ENCODE results near the gene FBXL14.

Gene FBXL14

GRCh38 chr12:1592444-1593173 is 1.8 kb downstream of the FBXL14 start:
- peak; percentile 80 for DNase-seq

GRCh38 chr12:1591543-1591942 is 2.8 kb downstream of the FBXL14 start:
- no peak for DNase-seq

GRCh38 chr12:1591034-1591433 is 3.3 kb downstream of the FBXL14 start:
- no peak for DNase-seq

- DNase-seq, result no peak
Observed at GRCh38 chr12:1590221-1590979, 4.0 kb downstream of the FBXL14 start.

- DNase-seq, result no peak
Observed at GRCh38 chr12:1588575-1588947, 5.8 kb downstream of the FBXL14 start.

GRCh38 chr12:1587927-1588574 is 6.3 kb downstream of the FBXL14 start:
- no peak for DNase-seq

GRCh38 chr12:1584326-1584725 is 10.1 kb downstream of the FBXL14 start:
- DNase-seq, result no peak

GRCh38 chr12:1583421-1584078 is 10.8 kb downstream of the FBXL14 start:
- DNase-seq, result peak; percentile 76

- no peak for DNase-seq
Observed at GRCh38 chr12:1582709-1583050, 11.7 kb downstream of the FBXL14 start.

GRCh38 chr12:1581973-1582708 is 12.2 kb downstream of the FBXL14 start:
- no peak for DNase-seq

GRCh38 chr12:1580526-1580925 is 13.9 kb downstream of the FBXL14 start:
- DNase-seq, result no peak

- DNase-seq, result no peak
Observed at GRCh38 chr12:1579651-1580435, 14.5 kb downstream of the FBXL14 start.

- no peak for DNase-seq
Observed at GRCh38 chr12:1576410-1577241, 17.8 kb downstream of the FBXL14 start.

GRCh38 chr12:1575408-1576401 is 18.7 kb downstream of the FBXL14 start:
- no peak for DNase-seq

GRCh38 chr12:1574865-1575259 is 19.5 kb downstream of the FBXL14 start:
- no peak for DNase-seq

GRCh38 chr12:1573960-1574864 is 20.2 kb downstream of the FBXL14 start:
- no peak for DNase-seq

GRCh38 chr12:1572731-1573130 is 21.6 kb downstream of the FBXL14 start:
- DNase-seq, result no peak

- no peak for DNase-seq
Observed at GRCh38 chr12:1567852-1568251, 26.5 kb downstream of the FBXL14 start.

Measured in activated CD8-positive, alpha-beta memory T cell treated with anti-CD3 and anti-CD28 coated beads for 24 hours (primary cell).